Stromal cell of bone marrow (primary cell): ENCODE measurements around the gene ZNF407.

Source experiments
- DNase-seq: peaks from one replicate; pipeline ENCODE4 v3.0.0-alpha.2; 2012; ENCODE audit warnings: low read depth

The ZNF407 gene

GRCh38 chr18:74724186-74724585 is 126.5 kb downstream of the ZNF407 start:
- DNase-seq, result no peak

GRCh38 chr18:74725690-74726089 is 128.0 kb downstream of the ZNF407 start:
- no peak for DNase-seq

- no peak for DNase-seq
Measured at GRCh38 chr18:74728586-74728985, 130.9 kb downstream of the ZNF407 start.

GRCh38 chr18:74731097-74731496 is 133.4 kb downstream of the ZNF407 start:
- peak; percentile 23 for DNase-seq

GRCh38 chr18:74732380-74732779 is 134.7 kb downstream of the ZNF407 start:
- DNase-seq, result no peak

GRCh38 chr18:74733598-74733997 is 135.9 kb downstream of the ZNF407 start:
- no peak for DNase-seq

- no peak for DNase-seq
Measured at GRCh38 chr18:74734013-74734444, 136.4 kb downstream of the ZNF407 start.

GRCh38 chr18:74739926-74740325 is 142.3 kb downstream of the ZNF407 start:
- DNase-seq, result no peak

GRCh38 chr18:74742573-74743243 is 145.0 kb downstream of the ZNF407 start:
- DNase-seq, result no peak

GRCh38 chr18:74745633-74746403 is 148.1 kb downstream of the ZNF407 start:
- DNase-seq, result peak; percentile 41

- DNase-seq, result no peak
Measured at GRCh38 chr18:74748809-74749208, 151.1 kb downstream of the ZNF407 start.

GRCh38 chr18:74758995-74759394 is 161.3 kb downstream of the ZNF407 start:
- DNase-seq, result no peak

- DNase-seq, result no peak
Measured at GRCh38 chr18:74760026-74760425, 162.4 kb downstream of the ZNF407 start.

- no peak for DNase-seq
Measured at GRCh38 chr18:74760436-74760835, 162.8 kb downstream of the ZNF407 start.

GRCh38 chr18:74766251-74766650 is 168.6 kb downstream of the ZNF407 start:
- no peak for DNase-seq

GRCh38 chr18:74768096-74768495 is 170.4 kb downstream of the ZNF407 start:
- no peak for DNase-seq

GRCh38 chr18:74773171-74773624 is 175.5 kb downstream of the ZNF407 start:
- DNase-seq, result no peak

GRCh38 chr18:74774486-74774885 is 176.8 kb downstream of the ZNF407 start:
- no peak for DNase-seq

GRCh38 chr18:74775239-74775638 is 177.6 kb downstream of the ZNF407 start:
- peak; percentile 28 for DNase-seq

GRCh38 chr18:74778191-74778847 is 180.6 kb downstream of the ZNF407 start:
- DNase-seq, result no peak

- DNase-seq, result no peak
Measured at GRCh38 chr18:74784752-74785151, 187.1 kb downstream of the ZNF407 start.

GRCh38 chr18:74785632-74786031 is 188.0 kb downstream of the ZNF407 start:
- no peak for DNase-seq

- no peak for DNase-seq
Measured at GRCh38 chr18:74788657-74789056, 191.0 kb downstream of the ZNF407 start.
